Prostate gland (tissue), 2 donors: ENCODE data around the gene IMMP2L.

Experiments
- CTCF ChIP-seq, 4 experiments: fragments of 200-600 bp in 2 of 4; fragments of 450-650 bp in 2 of 4; sonication (generic) in 2 of 4; IDR thresholded peaks; 1 replicate in 3 of 4; 2 replicates in 1 of 4; pipeline ENCODE4 v1.5.1; 2016 to 2019; ENCODE audit warnings: antibody characterized with exemption in 4 of 4, mild to moderate bottlenecking in 2 of 4, moderate library complexity in 2 of 4
- POLR2AphosphoS5 ChIP-seq: sonication (generic); formaldehyde crosslinking; IDR thresholded peaks from one replicate; pipeline ENCODE4 v1.6.1; 2017; ENCODE audit warnings: antibody characterized with exemption

DNA sequence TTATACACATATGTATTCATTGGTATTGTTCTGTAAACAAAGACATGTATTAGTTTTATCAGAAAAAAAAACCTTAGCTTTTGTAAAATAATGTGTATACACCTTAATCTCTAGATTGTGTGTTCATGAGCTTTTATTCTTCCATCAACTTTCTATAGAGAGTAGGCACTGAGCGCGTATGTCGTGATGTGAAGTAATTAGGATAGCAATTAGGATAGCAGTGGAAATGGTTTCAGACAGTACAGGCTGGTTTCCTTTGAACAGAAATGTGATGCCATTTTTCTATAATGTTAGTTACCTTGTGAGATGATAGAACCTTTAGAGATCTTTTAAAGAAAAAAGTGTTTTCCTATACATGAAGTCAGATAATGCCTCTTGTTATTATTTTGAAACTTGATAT lies 709.0 kb downstream of the IMMP2L start:
- no peak for TF ChIP-seq CTCF (IDR thresholded peaks at IDR 0.05)
- TF ChIP-seq POLR2AphosphoS5 = no peak
